Hematopoietic multipotent progenitor cell treated with erythropoietin and hydrocortisone succinate and interleukin-3 and kit ligand, for 15 days (in vitro differentiated cells): ENCODE results near the gene KRTAP5-10.
A peak's percentile ranks its signal among the peaks of the same experiment; 100 is the strongest.
"Not testable (repeated sequence)": the region's sequence is repeated elsewhere in the genome, so short reads cannot be mapped to it uniquely, and the experiment has no call there.

Source experiments
- DNase-seq: peaks from one replicate; pipeline ENCODE4 v3.0.0-alpha.2; 2015; ENCODE audit warnings: low spot score

The KRTAP5-10 gene

DNA sequence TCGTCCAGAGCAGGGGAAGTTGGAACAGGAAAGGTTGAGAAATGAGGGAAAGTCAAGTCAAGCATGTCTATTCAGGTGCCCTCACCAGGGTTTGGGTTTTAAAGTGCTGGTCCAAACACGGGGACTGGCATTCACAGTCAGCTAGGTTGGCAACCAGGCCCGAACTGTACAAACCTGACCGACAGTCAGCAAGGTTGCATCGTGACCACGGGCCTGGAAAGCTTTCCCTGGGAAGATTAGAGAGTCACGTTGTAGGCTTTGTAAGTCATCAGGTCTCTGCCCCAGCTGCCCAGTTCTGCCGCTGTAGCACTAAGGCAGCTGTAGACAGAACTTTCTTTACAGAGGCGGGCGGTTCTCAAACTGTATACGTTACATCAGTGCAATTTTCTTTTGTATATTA lies 7.4 kb downstream of the KRTAP5-10 start:
- DNase-seq, result no peak

DNA sequence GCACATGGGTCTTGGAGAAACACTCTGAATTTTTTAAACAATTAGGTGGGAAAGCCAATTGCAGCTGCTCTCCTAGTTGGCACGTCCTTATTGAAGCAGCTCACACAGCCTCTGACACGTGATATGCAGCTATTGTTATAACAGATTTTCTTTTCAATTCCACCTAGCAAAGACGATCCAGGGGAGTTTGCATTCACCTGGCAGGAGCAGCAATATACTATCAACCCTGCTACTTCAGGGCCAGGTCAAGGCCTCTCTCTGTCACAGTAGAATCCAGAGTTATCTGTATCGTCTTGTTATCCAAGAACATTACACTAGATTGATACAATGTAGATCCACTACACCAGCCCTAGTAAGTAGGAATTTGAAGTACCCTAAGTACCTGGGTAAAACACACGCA lies 9.1 kb downstream of the KRTAP5-10 start:
- no peak for DNase-seq

- DNase-seq, result no peak
Observed at GRCh38 chr11:71575723-71576424, 10.5 kb downstream of the KRTAP5-10 start.

GRCh38 chr11:71576688-71577465 lies 11.5 kb downstream of the KRTAP5-10 start:
- not testable (repeated sequence) for DNase-seq

- DNase-seq, result no peak
Observed at GRCh38 chr11:71577469-71578004, 12.2 kb downstream of the KRTAP5-10 start.

DNA sequence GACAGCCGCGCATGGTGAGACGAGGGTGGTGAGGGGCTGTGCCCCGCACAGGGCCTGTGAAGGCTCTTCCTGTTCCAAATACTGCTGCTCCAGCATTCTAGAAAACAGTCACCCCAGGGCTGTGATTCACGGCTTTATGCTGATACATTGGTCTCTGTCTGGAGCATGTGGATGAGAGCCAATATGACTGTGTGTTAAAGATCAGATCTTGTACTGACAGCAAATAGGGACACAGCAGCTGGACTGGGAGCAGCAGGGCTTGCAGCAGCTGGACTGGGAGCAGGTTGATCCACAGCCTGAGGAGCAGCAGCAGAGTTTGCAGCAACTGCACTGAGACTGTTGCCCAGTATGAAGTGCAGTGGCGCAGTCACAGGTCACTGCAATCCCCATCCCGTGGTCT lies 14.2 kb downstream of the KRTAP5-10 start:
- not testable (repeated sequence) for DNase-seq

DNA sequence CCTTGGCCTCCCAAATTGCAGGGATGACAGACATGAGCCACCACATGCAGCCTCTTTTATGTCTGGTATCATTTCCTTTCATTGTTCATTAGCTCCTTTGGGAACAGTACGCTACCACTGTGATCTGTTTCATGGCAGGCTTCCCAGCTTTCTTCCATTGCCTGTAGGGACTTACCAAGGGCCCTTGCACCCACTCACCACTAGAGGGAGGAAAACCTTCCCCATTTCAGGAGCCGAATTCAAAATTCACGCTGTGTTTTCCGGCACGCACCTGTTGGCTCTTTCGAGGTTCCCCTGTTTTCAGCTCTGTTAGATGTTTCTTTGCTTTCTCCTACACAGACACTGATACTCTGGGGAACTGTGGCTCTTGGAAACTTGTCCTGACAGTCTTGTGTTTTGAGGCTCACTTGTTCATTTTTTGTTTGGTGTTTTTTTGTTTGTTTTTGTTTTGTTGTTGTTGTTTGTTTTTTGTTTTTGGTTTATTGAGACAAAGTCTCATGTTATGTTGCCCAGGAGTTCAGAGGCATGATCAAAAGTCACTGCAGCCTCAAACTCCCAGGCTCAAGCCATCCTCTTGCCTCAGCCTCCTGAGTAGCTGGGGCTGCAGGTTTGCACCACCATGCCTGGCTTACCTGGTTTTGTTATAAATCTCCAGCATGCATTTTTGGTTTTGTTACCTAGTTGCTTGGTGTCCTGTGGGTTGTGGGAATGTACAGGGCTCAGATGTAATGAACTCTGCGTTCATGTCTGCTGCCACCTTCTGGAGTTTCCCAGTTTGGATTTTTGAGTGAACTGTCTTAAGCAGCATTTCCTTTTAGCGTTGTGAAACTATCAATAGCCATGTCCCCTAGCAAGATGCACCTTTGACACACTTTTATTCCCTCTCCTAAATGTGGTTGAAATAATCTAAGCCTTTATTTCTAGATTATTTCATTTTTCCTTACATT lies 15.0 kb downstream of the KRTAP5-10 start:
- peak; percentile 39 for DNase-seq

- DNase-seq, result no peak
Observed at GRCh38 chr11:71581826-71582225, 16.5 kb downstream of the KRTAP5-10 start.

DNA sequence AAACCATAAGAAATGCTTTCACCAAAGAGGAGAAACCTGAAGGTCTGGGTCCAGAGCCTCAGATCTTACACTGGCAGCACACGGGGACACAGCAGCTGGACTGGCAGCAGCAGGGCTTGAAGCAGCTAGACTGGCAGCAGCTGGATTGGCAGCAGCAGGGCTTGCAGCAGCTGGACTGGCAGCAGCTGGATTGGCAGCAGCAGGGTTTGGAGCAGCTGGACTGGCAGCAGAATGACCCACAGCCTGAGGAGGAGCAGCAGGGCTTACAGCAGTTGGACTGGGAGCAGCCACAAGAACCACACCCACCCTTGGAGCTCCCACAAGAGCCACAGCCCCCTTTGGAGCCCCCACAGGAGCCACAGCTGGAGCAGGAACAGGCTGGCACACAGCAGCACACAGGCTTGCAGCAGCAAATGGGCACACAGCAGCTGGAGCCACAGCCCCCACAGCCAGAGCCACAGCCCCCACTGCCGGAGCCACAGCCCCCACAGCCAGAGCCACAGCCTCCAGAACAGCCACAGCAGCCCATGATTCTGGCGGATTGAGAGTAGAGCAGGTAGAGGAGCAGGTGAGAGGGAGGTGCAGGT lies 17.0 kb downstream of the KRTAP5-10 start, which contains the start of gene KRTAP5-11:
Gene KRTAP5-11, minus strand, starts transcription at position 567 of the 587 bp plus-strand sequence. Its CDS starts 38 bp downstream, at position 529.
- no peak for DNase-seq

- not testable (repeated sequence) for DNase-seq
Observed at GRCh38 chr11:71582969-71583368, 17.6 kb downstream of the KRTAP5-10 start.

GRCh38 chr11:71585673-71586072 lies 20.3 kb downstream of the KRTAP5-10 start:
- not testable (repeated sequence) for DNase-seq

GRCh38 chr11:71588314-71588713 lies 23.0 kb downstream of the KRTAP5-10 start:
- not testable (repeated sequence) for DNase-seq

DNA sequence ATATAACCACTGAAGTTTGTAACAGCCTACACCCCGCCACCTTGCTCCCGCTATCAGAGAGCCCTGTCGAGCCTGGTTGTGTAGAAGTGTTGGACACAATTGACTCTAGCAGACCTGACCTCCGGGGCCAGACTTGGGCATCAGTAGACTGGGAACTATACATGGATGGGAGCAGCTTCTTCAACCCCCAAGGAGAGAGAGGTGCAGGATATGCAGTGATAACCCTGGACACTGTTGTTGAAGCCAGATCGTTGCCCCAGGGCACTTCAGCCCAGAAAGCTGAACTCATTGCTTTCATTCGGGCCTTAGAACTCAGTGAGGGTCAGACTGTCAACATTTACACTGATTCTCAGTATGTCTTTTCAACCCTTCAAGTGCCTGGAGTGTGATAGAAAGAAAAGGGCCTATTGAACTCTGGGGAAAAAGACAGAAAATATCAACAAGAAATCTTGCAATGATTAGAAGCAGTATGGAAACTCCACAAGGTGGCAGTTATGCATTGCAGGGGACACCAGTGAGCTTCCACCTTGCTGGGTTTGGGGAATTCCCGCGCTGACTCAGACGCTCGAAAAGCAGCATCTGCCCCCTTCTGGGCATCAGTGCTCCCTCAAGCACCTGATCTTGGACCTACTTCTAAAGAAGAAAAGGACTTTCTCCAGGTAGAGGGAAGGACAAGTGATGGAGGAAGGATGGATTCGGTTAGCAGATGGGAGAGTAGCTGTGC lies 23.6 kb downstream of the KRTAP5-10 start:
- not testable (repeated sequence) for DNase-seq

- not testable (repeated sequence) for DNase-seq
Observed at GRCh38 chr11:71589546-71589920, 24.2 kb downstream of the KRTAP5-10 start.

DNA sequence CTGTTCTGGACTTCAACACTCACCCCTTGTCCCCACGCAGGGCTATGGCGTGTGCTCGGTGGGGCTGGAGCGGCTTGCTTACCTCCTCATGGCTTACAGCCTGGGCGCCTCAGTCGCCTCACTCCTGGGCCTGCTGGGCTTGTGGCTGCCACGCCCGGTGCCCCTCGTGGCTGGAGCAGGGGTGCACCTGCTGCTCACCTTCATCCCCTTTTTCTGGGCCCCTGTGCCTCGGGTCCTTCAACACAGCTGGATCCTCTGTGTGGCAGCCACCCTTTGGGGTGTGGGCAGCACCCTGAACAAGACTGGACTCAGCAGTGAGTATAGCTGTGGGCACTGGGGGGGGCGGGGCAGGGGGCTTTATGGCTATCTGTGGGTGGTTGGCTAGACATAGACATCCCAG lies 37.9 kb downstream of the KRTAP5-10 start:
- not testable (repeated sequence) for DNase-seq

DNA sequence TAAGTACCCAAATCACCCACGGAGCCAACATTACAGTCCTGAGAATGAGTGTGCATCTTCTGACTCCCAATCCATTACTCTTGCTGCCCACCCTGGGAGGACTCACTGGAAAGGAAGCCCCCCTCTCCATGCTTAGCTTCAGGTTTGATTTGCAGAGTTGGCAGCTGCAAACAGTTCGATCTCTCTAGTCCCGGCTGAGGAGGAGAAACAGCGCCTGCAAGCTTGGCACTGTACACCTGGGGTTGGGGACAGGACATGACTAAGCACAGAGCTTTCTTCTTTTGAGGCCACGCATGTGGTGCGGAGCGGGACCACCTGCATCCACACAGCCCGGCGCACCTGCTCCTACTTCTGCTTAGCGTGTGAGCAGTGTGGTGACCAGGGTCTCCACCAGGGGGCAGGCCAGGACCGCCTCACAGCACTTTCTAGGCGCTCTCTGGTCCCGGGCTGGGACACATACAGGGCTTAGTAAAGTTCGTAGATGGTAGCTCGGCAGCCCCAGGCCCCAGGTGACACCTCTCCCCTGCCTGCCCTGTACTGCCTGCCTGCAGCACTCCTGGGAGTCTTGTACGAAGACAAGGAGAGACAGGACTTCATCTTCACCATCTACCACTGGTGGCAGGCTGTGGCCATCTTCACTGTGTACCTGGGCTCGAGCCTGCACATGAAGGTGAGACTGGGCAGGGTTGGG lies 39.6 kb downstream of the KRTAP5-10 start:
- not testable (repeated sequence) for DNase-seq

DNA sequence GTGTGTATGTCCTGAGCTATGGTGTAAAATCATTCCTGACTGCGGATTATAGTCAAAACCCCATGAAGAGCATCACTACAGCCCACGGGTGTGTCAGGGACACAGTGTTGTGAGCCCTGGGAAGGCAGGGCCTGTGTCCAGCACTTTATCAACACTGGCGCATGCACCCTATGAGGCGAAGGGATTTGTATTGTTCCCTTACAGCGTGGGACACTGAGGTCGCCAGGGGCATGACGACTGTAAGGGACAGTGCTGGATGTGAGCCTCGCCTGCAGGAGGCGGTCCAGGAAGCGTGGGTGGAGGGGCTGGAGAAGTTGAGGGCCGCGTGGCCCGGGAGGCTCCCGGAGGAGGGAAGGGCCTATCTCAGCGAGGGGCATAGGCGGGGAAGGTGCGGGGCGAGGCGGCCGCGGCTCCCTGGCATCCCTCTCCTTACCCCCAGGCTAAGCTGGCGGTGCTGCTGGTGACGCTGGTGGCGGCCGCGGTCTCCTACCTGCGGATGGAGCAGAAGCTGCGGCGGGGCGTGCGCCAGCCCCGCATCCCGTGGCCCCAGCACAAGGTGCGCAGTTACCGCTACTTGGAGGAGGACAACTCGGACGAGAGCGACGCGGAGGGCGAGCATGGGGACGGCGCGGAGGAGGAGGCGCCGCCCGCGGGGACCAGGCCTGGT lies 41.6 kb downstream of the KRTAP5-10 start:
- DNase-seq, result not testable (repeated sequence)

- DNase-seq, result not testable (repeated sequence)
Observed at GRCh38 chr11:71607520-71608216, 42.3 kb downstream of the KRTAP5-10 start.

GRCh38 chr11:71608272-71608671 lies 42.9 kb downstream of the KRTAP5-10 start:
- not testable (repeated sequence) for DNase-seq
